ENCODE measurements around the gene SURF1. TPM values are rescaled to one million over a fixed set of nuclear protein-coding genes. Genes with fewer than 3 reads are reported as not detected.

Gene SURF1
- total RNA-seq, 1 donor from 2014 or later, result 44.5 TPM

- DNase-seq (ENCODE audit: low read depth) (no peak), FAIRE-seq (no peak)
- no peak overlapping the region for H3K4me3 ChIP-seq (ENCODE audit: low read depth, low read length)
- no peaks in the 10 kb centered on the region for H3K36me3 ChIP-seq (ENCODE audit: control insufficient read depth, insufficient read depth, low read length)
- peaks cover 6% of the 10 kb centered on the region for H3K27me3 ChIP-seq (ENCODE audit: control insufficient read depth, insufficient read depth, low read length)
- TF ChIP-seq, protein P1, sequence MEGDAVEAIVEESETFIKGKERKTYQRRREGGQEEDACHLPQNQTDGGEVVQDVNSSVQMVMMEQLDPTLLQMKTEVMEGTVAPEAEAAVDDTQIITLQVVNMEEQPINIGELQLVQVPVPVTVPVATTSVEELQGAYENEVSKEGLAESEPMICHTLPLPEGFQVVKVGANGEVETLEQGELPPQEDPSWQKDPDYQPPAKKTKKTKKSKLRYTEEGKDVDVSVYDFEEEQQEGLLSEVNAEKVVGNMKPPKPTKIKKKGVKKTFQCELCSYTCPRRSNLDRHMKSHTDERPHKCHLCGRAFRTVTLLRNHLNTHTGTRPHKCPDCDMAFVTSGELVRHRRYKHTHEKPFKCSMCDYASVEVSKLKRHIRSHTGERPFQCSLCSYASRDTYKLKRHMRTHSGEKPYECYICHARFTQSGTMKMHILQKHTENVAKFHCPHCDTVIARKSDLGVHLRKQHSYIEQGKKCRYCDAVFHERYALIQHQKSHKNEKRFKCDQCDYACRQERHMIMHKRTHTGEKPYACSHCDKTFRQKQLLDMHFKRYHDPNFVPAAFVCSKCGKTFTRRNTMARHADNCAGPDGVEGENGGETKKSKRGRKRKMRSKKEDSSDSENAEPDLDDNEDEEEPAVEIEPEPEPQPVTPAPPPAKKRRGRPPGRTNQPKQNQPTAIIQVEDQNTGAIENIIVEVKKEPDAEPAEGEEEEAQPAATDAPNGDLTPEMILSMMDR (IDR thresholded peaks at IDR 0.05; ENCODE audit: insufficient read depth, low read length, severe bottlenecking), result no peak
Observed at GRCh38 chr9:133305731-133306130, 50.6 kb downstream of the SURF1 start.

DNA sequence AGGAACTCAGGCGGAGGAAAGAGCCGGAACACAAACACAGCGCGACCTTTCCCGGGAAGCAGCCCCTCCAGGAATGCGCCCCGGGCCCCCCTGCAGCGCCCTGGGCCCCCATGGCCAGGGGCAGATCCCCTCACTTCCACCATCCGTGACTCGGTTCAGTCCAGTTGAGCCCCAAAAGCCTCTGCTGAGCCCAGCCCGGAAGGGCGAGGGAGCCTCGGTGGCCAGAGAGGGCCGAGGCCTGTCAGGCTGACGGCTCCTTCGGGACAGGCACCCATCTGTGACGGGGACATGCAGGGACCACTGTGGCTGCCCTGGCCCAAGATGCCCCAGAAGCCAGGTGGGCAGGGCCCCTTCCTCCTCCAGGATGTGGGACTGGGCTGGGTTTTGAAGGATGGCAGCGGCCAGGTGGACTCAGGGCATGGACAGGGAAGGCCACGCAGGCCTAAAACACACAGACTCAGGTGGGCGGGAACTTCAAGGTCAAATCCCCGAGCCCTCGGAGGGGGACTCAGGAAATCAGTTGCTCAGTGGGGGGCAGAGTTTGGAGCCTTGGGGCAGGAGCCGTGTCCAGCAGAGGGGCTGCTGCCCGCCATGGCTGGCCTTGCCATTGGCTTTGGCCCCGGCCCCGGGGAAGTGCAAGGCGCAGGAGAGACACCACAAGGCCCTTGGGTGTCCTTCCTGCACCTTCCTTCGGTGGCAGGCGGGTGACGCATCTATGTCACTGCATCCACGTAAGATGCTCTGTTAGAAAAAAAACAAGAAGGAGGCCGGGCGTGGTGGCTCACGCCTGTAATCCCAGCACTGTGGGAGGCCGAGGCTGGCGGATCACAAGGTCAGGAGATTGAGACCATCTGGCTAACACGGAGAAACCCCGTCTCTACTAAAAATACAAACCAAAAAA is 51.6 kb downstream of the SURF1 start:
- Histone ChIP-seq H3K36me3 (ENCODE audit: control insufficient read depth, insufficient read depth, low read length) (no peaks in the 10 kb centered on the region), H3K27me3 (ENCODE audit: control insufficient read depth, insufficient read depth, low read length) (peaks cover 6% of the 10 kb centered on the region), H3K4me3 (ENCODE audit: low read depth, low read length) (no peak overlapping the region)
- DNase-seq (ENCODE audit: low read depth) (no peak), FAIRE-seq (no peak)
- TF ChIP-seq, protein P1 (IDR thresholded peaks at IDR 0.05; ENCODE audit: insufficient read depth, low read length, severe bottlenecking), result no peak

DNA sequence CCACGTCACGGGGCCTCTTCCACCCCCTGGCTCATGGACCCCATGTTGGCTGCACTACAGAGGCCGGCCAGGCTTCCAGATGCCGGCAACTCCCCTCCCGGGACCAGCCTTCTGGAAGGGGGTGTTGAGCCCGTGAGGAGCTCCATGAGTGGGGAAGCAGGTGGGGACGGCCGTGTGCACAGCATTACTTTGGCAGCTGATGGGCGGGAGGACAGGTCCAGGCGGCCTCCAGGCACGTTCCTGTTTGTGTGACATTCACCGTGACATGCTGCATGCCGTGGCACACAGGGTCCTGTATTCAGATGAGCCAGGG is 52.2 kb downstream of the SURF1 start:
- Histone ChIP-seq H3K4me3 (ENCODE audit: low read depth, low read length) (no peak overlapping the region), H3K27me3 (ENCODE audit: control insufficient read depth, insufficient read depth, low read length) (peaks cover 6% of the 10 kb centered on the region), H3K36me3 (ENCODE audit: control insufficient read depth, insufficient read depth, low read length) (no peaks in the 10 kb centered on the region)
- TF ChIP-seq, protein P1 (IDR thresholded peaks at IDR 0.05; ENCODE audit: insufficient read depth, low read length, severe bottlenecking), result no peak
- no peak for FAIRE-seq
- DNase-seq (ENCODE audit: low read depth), result no peak

GRCh38 chr9:133303266-133304157 is 52.8 kb downstream of the SURF1 start:
- TF ChIP-seq, protein P1 (IDR thresholded peaks at IDR 0.05; ENCODE audit: insufficient read depth, low read length, severe bottlenecking), result no peak
- no peaks in the 10 kb centered on the region for H3K36me3 ChIP-seq (ENCODE audit: control insufficient read depth, insufficient read depth, low read length)
- no peak for FAIRE-seq
- no peak for DNase-seq (ENCODE audit: low read depth)
- H3K27me3 ChIP-seq (ENCODE audit: control insufficient read depth, insufficient read depth, low read length), result peaks cover 6% of the 10 kb centered on the region
- H3K4me3 ChIP-seq (ENCODE audit: low read depth, low read length), result no peak overlapping the region

Other genes with a start within 250 kb of the SURF1 start
- gene RALGDS, start 235.2 kb downstream of the SURF1 start, total RNA-seq, result 18.7 and 21.1 TPM in 2 replicates
- gene GBGT1, start 192.6 kb downstream of the SURF1 start, total RNA-seq, result 1.0 and 1.1 TPM in 2 replicates
- not detected in 2 replicates for gene OBP2B, start 147.2 kb downstream of the SURF1 start, total RNA-seq
- 1.8 and 1.9 TPM in 2 replicates for gene ABO, start 81.3 kb downstream of the SURF1 start, total RNA-seq
- gene SURF6, start 20.3 kb downstream of the SURF1 start, total RNA-seq, result 9.0 and 11.1 TPM in 2 replicates
- gene MED22, start 8.4 kb downstream of the SURF1 start, total RNA-seq, result 17.5 and 21.3 TPM in 2 replicates
- 2,200 and 3,023 TPM in 2 replicates for gene RPL7A, start 8.3 kb downstream of the SURF1 start, total RNA-seq
- gene SURF2, start 63 bp upstream of the SURF1 start, total RNA-seq, result 46.6 and 51.3 TPM in 2 replicates
- 269 and 295 TPM in 2 replicates for gene SURF4, start 19.6 kb upstream of the SURF1 start, total RNA-seq
- under 0.01 and 0.38 TPM in 2 replicates for gene STKLD1, start 19.9 kb upstream of the SURF1 start, total RNA-seq
- gene REXO4, start 61.5 kb upstream of the SURF1 start, total RNA-seq, result 13.7 and 15.5 TPM in 2 replicates
- 0.53 and 1.0 TPM in 2 replicates for gene ADAMTS13, start 65.9 kb upstream of the SURF1 start, total RNA-seq
- 5.5 and 9.2 TPM in 2 replicates for gene CACFD1, start 103.5 kb upstream of the SURF1 start, total RNA-seq
- 2.6 and 2.9 TPM in 2 replicates for gene SLC2A6, start 122.6 kb upstream of the SURF1 start, total RNA-seq
- gene MYMK, start 168.5 kb upstream of the SURF1 start, total RNA-seq, result not detected in 2 replicates
- gene ADAMTSL2, start 178.2 kb upstream of the SURF1 start, total RNA-seq, result not detected in 2 replicates

Measured in bronchial epithelial cell (primary cell).